ENCODE data around the gene ECHDC1.
"Not testable (repeated sequence)": the region's sequence is repeated elsewhere in the genome, so short reads cannot be mapped to it uniquely, and the experiment has no call there.

ECHDC1 gene

GRCh38 chr6:127342296-127342945, 988 bp downstream of the ECHDC1 start:
- DNase-seq (ENCODE audit: low read depth in 1 of 2, low spot score in 1 of 2) = no peak

- DNase-seq (ENCODE audit: low read depth in 1 of 2, low spot score in 1 of 2) = no peak
These were observed 1.8 kb downstream of the ECHDC1 start for GRCh38 chr6:127341471-127342202.

- no peak for DNase-seq (ENCODE audit: low read depth in 1 of 2, low spot score in 1 of 2)
These were observed 3.2 kb downstream of the ECHDC1 start for GRCh38 chr6:127340171-127340570.

- no peak for DNase-seq (ENCODE audit: low read depth in 1 of 2, low spot score in 1 of 2)
These were observed 4.5 kb downstream of the ECHDC1 start for GRCh38 chr6:127338936-127339335.

DNA sequence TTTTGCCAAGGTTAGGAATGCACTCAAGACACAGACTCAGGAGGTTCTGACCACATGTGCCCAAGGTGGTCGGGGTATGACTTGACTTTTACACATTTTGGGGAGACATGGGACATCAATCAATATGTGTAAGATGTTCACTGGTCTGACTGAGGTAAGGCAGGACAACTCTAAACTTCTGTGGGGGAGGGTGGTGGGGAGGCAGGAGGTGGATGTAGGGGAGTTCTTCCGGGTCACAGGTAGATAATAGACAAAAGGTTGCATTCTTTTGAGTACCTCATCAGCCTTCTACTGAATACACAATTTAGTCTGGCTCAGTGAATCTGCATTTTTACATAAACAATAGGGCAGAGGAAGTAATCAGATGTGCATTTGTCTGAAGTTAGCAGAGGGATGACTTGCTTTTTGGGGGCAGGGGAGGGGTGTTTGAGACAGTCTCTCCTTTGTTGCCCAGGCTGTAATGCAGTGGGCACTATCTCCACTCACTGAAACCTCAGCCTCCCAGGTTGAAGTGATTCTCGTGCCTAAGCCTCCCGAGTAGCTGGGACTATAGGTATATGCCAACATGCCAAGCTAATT, 10.9 kb downstream of the ECHDC1 start:
- DNase-seq (ENCODE audit: low read depth in 1 of 2, low spot score in 1 of 2) = no peak

DNA sequence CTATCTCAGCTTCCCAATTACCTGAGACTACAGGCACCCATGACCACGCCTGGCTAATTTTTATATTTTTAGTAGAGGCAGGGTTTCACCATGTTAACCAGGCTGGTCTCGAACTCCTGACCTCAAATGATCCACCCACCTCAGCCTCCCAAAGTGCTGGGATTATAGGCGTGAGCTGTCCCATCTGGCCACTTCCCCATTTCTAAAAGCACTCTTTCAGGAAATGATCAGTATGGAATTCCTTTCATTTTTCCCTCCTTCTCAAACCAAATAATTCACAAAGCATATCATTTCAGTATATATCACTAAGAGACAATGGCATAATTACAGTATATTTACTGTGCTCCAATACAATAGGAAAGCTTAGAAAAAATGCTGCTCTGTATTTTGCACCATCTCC, 12.2 kb downstream of the ECHDC1 start:
- not testable (repeated sequence) for DNase-seq (ENCODE audit: low read depth in 1 of 2, low spot score in 1 of 2)

GRCh38 chr6:127328043-127328609, 15.3 kb downstream of the ECHDC1 start:
- no peak for DNase-seq (ENCODE audit: low read depth in 1 of 2, low spot score in 1 of 2)

GRCh38 chr6:127319686-127320085, 23.7 kb downstream of the ECHDC1 start:
- DNase-seq (ENCODE audit: low read depth in 1 of 2, low spot score in 1 of 2) = no peak

DNA sequence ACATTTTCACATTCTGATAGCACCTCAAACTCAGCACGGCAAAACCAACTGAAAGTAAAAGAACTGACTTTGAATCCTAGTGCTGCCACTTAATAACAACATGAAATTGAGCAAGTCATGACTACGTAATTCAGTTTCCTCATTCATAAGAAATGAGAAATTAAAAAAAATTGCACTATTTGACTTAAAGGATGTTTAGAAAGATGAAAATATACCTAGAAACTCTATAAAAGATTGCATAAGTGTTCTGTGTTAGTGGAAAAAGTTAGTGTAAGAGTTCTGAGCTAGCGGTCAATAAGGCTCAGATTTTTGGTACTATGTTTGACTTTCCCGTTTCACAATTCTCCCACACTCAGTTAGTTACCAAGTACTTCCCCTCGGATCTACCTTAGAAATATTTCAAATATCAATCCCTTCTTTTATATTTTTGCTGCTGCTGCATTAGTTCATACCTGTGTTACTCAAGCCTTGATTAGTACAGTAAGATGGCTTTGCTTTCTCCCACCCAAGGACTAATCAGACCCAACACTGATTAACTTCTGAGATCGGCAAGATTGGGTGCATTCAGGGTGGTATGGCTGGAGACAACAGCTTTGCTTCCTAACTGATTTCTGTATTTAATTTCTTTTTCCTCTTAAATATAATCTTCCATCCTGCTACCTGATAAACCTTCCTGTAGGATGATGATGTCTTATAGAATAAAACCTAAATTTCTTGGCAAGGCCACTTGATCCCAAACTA, 25.9 kb downstream of the ECHDC1 start:
- DNase-seq (ENCODE audit: low read depth in 1 of 2, low spot score in 1 of 2) = no peak

DNA sequence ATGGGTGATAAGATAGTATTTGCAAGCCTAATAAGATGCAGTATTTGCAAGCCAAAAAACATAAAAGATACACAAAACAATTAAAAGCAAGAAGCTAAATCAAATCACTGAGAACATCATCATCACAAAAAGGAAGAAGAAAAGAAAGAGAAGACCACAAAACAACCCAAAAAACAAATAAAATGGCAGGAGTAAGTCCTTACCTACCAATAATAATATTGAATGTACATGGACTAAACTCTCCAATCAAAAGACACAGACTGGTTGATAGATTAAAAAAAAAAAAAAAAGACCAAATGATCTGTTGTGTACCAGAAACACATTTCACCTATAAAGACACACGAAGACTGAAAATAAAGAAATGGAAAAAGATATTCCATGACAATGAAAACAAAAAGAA, 37.7 kb downstream of the ECHDC1 start:
- no peak for DNase-seq (ENCODE audit: low read depth in 1 of 2, low spot score in 1 of 2)

DNA sequence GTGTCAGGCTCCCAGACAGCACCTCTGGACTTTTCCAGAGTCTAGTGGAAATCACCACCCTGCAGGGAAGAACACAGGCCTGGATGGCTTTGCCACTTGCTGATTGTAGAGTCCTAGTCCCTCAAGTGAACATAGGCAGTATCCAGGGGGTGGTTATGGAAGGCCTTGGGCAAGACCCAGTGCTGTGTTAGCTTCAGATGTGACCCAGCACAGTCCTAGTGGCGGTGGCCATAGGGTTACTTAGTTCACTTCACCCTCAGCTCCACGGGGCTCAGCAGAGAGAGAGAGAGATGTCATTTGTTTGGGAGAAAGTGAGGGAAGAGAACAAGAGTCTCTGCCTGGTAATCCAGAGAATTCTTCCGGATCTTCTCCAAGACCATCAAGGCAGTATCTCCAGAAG, 39.5 kb downstream of the ECHDC1 start:
- no peak for DNase-seq (ENCODE audit: low read depth in 1 of 2, low spot score in 1 of 2)

GRCh38 chr6:127302728-127303660, 40.4 kb downstream of the ECHDC1 start:
- no peak for DNase-seq (ENCODE audit: low read depth in 1 of 2, low spot score in 1 of 2)

DNA sequence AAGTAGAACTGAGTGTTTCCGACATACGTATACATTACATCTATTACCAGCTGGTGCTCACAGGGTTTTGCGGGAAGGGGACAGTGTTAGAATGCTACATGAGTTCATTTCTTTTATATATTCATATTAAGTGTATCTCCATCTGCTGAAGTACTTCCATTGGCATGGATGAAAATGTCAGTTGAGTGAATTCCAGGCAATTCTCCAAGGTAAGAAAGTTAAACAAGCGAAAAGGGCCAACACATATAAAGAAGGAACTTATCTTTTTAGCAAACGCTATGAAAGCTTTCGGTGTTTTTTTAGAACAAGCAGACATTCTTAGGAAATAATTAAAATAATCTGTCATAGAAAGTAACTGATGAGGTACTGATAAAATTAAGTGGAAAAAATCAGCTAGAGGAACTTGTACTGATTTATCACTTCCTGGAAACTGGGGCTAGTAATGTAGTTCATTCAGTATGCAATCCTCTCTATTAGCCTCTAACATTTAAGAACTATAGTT, 42.2 kb downstream of the ECHDC1 start:
- no peak for DNase-seq (ENCODE audit: low read depth in 1 of 2, low spot score in 1 of 2)

DNA sequence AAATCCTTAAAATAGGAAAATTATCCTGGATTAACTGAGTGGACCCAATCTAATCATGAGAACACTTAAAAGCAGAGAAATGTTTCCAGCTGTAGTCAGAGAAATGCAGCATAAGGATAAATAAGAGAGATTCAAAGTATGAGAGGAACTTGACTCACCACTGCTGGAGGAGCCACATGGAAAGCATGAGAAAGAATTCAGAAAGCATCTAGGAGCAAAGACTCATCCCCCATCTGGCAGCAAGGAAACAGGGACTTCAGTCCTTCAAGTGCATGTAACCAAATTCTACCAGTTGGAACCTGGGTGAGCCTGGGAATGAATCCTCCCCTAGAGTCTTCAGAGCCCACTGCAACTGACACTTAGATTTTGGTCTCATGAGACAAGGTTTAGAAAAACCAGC, 43.0 kb downstream of the ECHDC1 start:
- no peak for DNase-seq (ENCODE audit: low read depth in 1 of 2, low spot score in 1 of 2)

DNA sequence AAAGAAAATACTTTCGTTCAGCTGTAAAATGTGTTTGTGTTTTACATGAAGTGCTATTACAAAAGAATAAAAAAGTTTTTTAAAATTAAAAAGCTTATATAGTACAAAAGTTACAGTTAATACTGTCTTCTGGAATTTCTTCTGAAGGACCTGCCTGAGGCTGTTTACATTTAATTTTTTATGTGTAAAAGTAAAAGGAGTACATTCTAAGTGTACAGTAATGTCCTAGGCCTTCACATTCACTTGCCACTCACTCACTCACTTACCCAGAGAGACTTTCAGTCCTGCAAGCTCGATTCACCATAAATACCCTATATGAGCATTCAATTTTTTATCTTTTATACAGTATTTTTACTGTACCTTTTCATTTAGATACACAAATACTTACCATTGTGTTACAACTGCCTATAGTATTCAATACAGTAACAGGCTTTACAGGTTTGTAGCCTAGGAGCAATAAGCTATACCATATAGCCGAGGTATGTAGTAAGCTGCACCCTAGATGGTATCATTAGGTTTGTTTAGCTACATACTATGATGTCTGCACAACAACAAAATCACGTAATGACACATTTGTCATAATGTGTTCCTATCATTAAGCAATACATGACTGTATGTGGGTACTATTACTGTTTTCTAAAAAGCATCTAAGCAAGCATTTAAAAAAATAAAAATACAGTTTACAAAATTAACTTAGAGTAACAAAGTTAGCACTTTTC, 43.7 kb downstream of the ECHDC1 start:
- DNase-seq (ENCODE audit: low read depth in 1 of 2, low spot score in 1 of 2) = no peak

DNA sequence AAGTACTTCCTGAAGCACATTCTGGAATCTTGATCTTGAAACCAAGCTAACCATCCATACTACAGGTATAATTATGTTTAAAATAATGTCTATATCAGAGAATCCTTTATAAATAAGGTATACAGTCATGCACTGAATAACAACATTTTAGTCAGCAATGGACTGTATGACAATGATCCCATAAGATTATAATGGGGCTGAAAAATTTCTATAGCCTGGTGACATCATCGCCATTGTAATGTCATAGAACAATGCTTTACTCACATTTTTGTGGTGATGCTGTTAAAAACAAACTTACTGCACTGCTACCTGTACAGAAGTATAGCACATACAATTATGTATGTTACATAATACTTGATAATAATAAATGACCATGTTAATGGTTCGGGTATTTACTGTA, 44.9 kb downstream of the ECHDC1 start:
- no peak for DNase-seq (ENCODE audit: low read depth in 1 of 2, low spot score in 1 of 2)

GRCh38 chr6:127297502-127298070, 45.8 kb downstream of the ECHDC1 start:
- no peak for DNase-seq (ENCODE audit: low read depth in 1 of 2, low spot score in 1 of 2)

DNA sequence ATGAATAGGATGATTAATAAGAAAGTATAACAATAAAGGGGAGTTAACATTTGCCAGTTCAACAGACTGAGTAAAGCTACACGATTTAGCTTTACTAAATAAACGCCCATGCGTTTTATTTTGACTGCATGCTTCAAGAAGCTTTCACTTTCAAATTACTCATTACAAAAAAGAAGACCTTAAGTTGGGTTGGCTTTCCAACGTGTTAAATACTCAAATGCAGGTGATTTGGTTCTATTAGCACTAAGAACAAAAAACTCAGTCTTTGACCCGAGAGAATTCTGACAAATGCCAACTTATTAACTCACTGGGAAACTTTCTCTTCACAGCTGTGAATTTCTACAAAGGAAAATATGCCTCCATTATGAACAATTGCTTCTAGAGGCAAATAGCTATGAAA, 51.9 kb downstream of the ECHDC1 start:
- no peak for DNase-seq (ENCODE audit: low read depth in 1 of 2, low spot score in 1 of 2)

Data from activated T-helper 1 cell treated with anti-CD3 and anti-CD28 coated beads, Interleukin-2, amount 50 U/mL, for 16 hours (primary cell).